GM19397 (cell line): Measurements from ENCODE around the gene NOL4L.
A peak's percentile ranks its signal among the peaks of the same experiment; 100 is the strongest.

Experiments
- ATAC-seq: cut with Tn5 transposase; IDR thresholded peaks from one replicate; pipeline ENCODE4 v1.9.1; 2021; ENCODE audit warnings: mild to moderate bottlenecking, moderate library complexity; ENCODE audit not compliant: unreplicated experiment

NOL4L gene

DNA sequence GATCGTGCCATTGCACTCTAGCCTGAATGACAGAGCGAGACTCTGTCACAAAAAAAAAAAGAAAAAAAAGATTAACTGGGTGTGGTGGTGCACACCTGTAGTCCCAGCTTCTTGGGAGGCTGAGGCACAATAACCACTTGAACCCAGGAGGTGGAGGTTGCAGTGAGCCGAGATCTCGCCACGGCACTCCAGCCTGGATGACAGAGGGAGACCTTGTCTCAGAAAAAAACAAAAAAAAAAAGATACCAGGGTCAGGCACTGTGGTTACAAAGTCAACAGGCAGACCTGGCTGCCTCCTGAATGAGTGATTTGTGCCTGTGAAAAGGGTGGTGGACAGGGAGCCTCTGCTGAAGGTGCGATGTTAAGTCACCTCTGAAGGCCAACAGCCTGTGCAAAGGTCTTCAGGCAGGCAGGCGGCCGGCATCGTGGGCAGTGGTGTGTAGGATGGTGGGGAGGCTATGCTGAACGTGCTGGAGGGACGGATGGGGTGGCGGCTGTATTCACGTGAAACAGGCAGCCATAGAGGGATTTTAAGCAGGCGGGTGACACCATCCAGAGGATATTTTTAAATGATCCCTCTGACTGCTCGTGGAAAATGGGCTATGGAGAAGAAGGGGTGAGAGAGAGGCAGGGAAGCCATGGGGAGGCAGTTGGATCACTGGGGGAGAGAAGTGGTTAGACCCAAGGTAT lies 41.4 kb downstream of the NOL4L start:
- ATAC-seq, result no peak

DNA sequence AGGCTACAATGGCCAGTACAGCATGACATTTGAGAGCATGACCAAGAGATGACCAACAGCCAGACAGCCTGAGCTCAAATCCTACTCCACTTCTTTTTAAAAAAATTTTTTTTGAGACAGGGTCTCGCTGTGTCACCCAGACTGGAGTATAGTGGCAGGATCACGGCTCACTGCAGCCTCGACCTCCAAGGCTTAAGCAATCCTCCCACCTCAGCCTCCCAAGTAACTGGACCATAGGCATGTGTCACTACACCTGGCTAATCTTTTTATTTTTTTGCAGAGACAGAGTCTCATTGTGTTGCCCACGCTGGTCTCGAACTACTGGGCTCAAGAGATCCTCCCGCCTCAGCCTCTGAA lies 42.9 kb downstream of the NOL4L start:
- ATAC-seq, result no peak

DNA sequence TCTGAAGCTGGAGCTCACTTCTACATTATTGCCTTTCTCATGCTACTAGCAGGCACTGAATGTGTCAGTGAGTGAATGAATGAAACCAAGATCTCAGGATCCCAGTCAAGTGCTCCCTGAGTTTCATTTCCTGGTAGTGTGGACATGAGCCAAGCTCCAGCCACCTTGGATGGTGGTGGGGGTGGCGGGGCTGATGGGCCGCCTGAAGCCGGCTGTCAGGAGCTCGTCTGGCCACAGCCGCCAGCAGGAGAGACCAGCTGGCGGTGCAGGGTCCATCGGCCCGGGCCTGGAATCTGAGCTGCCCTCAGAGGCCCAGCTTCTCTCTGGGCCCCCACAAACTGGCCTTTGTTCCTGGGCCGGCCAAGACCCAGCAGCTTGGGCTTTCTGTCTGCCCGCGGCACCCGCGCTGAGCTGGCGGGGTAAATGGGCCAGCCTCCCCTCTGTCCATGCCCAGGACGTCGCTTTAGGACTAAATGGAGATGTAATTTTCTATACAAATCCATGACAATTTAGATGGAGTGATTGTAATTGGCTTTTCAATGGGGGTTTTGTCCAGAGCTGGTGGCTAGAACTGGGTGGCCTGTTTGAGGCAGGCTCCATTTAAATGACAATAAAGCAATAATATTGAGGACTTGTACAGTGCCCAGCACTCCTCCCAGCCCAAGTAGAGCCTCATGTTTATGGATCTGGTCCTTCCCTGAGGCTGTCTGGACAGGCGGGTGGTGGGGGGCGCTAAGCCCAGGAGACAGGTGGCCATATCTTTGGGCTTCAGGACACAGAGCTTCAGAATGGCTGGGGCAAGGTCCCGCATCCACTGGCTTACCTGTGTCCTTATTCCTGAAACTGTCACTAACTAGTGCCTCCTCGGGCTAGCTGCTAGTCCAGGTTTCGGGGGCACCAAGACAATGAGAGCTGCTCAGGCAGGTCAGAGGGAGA lies 43.5 kb downstream of the NOL4L start:
- ATAC-seq, result no peak

GRCh38 chr20:32539817-32540675 lies 45.1 kb downstream of the NOL4L start:
- ATAC-seq, result no peak

DNA sequence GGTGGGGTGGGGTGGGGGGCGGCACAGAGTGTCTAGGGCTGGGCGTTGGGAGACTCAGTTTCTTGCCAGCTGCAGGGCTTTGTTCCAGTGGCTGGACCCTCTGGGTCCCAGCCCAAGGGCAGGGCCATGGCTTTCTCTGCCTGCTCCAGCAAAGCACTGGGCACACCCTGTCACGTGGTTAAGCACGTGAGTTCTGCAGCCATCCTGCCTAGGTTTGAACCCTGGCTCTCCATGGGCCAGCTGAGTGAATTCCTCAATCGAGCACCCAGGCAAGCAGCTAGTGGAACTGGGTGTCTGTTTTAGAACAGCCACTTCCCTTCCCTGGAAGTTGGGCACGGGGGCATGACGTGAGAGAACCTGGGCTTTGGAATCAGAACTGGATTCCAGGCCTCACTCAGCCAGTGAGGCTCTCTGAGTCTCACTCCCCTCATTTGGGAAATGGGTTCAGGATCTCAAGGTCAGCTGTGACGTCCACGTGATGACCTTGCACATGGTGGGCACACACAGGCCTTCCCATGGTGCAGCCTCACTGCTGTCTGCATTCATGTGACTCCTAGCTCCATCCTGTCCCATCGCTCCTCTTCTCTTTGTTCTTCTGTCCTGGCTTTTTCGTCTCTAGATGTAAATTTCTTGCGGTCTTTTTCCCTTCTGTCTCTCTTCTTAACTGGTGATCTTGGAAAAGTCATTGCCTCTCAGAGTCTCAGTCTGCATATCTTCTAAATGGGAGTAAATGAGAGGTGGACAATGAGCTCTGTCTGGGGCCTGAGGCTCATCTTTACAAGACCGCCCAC lies 45.9 kb downstream of the NOL4L start:
- no peak for ATAC-seq

- ATAC-seq, result no peak
Observed at GRCh38 chr20:32538526-32538939, 46.6 kb downstream of the NOL4L start.

GRCh38 chr20:32537657-32538525 lies 47.2 kb downstream of the NOL4L start:
- ATAC-seq, result no peak

- no peak for ATAC-seq
Observed at GRCh38 chr20:32536851-32537656, 48.1 kb downstream of the NOL4L start.

GRCh38 chr20:32535953-32536823 lies 48.9 kb downstream of the NOL4L start:
- peak; percentile 52 for ATAC-seq

DNA sequence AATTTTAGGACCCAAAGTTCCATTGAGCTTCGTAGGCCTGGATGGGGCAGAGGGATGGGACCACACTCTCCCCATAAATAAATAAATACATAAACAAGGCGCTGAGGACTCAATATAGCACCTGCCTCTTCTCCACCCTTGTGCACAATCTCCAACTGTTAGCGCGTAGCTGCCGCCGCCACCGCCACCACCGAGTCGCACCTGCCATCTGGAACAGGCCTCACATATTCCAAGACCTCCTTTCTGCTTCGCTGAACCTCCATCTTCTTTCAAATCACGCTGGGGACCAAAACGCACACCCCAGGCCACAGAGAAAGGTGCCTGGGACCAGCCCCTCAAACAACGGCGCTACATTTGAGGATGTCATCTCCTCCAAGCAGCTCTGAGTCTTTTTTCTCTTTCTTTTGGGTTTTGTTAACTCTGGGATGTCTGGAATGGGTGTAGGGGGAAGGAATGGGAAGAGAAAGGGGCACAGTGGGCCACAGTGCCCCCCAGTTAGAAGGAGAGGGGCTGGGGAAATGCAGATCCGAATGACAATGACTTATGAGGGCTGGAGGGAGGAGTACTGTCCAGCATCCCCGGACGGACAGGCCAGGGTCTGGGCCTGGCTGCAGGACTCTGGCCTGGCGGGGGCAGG lies 49.7 kb downstream of the NOL4L start:
- no peak for ATAC-seq

DNA sequence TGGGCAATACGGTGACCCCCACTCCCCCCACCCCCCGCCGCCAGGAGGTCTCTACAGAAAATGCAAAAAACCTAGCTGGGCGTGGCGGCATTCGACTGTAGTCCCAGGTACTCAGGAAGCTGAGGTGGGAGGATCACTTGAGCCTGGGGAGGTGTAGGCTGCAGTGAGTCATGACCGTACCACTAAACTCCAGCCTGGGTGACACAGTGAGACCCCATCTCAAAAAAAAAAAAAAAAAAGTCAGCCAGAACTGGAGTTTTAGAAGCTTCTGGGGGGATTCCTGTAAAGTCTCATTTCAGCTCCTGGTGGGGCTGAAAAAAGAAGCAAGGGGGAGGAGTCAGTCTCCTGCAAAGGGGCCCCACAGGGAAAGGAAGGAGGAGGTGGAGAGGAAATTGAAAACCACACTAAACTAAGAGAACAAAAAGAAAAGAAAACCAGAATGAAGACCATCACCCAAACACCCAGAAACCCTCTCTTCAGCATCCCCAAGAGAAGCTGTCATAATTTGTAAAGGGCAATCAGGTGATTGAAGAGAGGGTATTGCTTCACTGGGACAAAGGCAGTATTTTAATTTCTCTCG lies 50.4 kb downstream of the NOL4L start:
- ATAC-seq, result no peak

DNA sequence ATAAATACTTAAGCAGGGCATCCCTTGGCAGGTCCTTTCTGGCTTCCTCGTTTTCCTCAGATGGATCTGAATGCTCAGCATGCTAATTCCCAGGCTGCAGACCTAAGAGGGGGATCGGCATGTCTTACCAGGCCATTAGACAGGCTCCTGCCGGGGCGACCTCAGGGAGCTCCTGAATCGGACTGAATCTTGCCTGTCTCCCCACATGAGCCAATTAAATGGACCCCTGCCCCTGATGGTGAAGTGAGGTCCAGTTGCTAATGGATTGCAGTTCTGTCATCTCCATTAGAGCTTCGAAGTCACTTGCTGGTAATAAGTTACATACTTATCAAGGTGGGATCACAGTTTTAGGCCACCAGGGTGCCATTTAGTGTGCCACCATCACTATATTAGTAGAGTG lies 51.4 kb downstream of the NOL4L start:
- ATAC-seq, result no peak

DNA sequence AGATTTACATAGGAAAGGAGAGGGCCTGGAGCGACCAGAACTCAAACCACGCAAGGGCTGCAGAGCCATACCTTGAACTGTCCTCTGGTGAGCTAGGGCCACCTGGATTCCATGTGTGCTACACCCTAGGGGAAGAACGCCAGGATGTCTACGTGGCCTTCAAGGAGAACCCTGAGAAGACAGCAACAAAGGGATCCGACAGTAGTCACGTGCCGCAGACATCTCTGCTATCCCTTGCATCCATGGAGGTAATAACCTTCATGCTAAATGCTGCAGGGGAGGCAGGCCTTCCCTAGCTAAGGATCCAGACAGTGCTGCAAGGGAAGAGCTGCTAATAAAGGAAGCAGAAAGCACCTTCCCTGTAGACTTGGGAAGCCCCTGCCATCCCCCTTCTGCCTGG lies 52.9 kb downstream of the NOL4L start:
- no peak for ATAC-seq

DNA sequence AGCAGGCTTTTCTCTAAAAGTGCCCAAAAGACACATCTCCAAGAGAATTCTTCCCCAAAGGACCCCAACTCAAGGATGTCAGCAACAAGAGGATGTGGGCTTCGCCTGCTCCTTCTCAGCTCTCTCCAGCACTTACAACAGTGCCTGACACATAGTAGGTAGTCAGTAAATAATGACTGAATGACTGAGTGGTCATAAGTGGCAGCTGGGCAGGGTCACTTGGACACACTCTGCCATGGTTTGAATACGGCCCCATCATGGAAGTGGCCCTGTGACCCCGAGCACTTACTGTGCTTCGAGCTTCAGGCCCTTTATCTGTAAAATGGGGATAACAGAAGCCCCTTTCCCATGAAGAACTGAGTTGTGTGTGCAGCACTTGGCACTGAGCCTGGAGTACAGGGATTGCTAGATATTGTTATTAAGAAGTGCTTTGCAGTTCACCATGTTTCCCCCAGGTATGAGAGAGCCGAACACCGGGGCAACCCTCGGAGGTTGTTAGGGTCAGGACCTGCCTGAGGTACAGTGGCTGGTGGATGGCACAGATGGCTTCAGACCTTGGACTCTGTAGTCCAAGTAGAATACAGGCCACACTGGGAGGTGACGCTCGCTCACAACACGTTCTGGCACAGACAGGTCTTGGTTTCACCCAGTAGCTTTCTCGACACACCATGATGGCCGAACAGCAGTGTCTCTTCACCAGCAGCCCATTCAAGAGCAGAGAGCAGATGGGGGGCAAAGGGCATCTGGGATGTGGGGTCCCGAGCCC lies 56.0 kb downstream of the NOL4L start:
- ATAC-seq, result no peak

GRCh38 chr20:32528171-32528891 lies 56.8 kb downstream of the NOL4L start:
- no peak for ATAC-seq
